ENCODE results near the gene PXYLP1.

The PXYLP1 gene

GRCh38 chr3:141337523-141337854, 105.9 kb downstream of the PXYLP1 start:
- no peak for DNase-seq (ENCODE audit: low spot score)
- no peak for TF ChIP-seq CTCF (IDR thresholded peaks at IDR 0.05; ENCODE audit: extremely low read depth, missing control alignments)

- DNase-seq (ENCODE audit: low spot score), result no peak
- TF ChIP-seq CTCF (IDR thresholded peaks at IDR 0.05; ENCODE audit: extremely low read depth, missing control alignments), result no peak
These were observed 106.4 kb downstream of the PXYLP1 start for GRCh38 chr3:141337991-141338390.

- no peak for DNase-seq (ENCODE audit: low spot score)
- TF ChIP-seq CTCF (IDR thresholded peaks at IDR 0.05; ENCODE audit: extremely low read depth, missing control alignments), result no peak
These were observed 107.3 kb downstream of the PXYLP1 start for GRCh38 chr3:141338881-141339280.

- no peak for DNase-seq (ENCODE audit: low spot score)
- no peak for TF ChIP-seq CTCF (IDR thresholded peaks at IDR 0.05; ENCODE audit: extremely low read depth, missing control alignments)
These were observed 109.9 kb downstream of the PXYLP1 start for GRCh38 chr3:141341536-141341935.

- no peak for DNase-seq (ENCODE audit: low spot score)
- no peak for TF ChIP-seq CTCF (IDR thresholded peaks at IDR 0.05; ENCODE audit: extremely low read depth, missing control alignments)
These were observed 110.8 kb downstream of the PXYLP1 start for GRCh38 chr3:141342386-141342785.

GRCh38 chr3:141343077-141343476, 111.5 kb downstream of the PXYLP1 start:
- DNase-seq (ENCODE audit: low spot score), result no peak
- no peak for TF ChIP-seq CTCF (IDR thresholded peaks at IDR 0.05; ENCODE audit: extremely low read depth, missing control alignments)

GRCh38 chr3:141343865-141344271, 112.2 kb downstream of the PXYLP1 start:
- TF ChIP-seq CTCF (IDR thresholded peaks at IDR 0.05; ENCODE audit: extremely low read depth, missing control alignments), result no peak
- no peak for DNase-seq (ENCODE audit: low spot score)
